ENCODE measurements around the gene KIF21A. TPM values are rescaled to one million over a fixed set of nuclear protein-coding genes. Genes with fewer than 3 reads are reported as not detected.

Gene KIF21A
- total RNA-seq, 1 donor from 2014 or later: 14.5 TPM

GRCh38 chr12:39355841-39356240 lies 87.1 kb downstream of the KIF21A start:
- no peak for DNase-seq (ENCODE audit: low read depth)
- no peak for TF ChIP-seq CTCF (conservative IDR thresholded peaks at IDR 0.05; ENCODE audit: low read depth, low read length)
- no peak overlapping the region for H3K4me3 ChIP-seq (ENCODE audit: low read depth, low read length)

- no peak for TF ChIP-seq CTCF (conservative IDR thresholded peaks at IDR 0.05; ENCODE audit: low read depth, low read length)
- DNase-seq (ENCODE audit: low read depth): no peak
- no peak overlapping the region for H3K4me3 ChIP-seq (ENCODE audit: low read depth, low read length)
Measured at GRCh38 chr12:39354955-39355354, 88.0 kb downstream of the KIF21A start.

- no peak for TF ChIP-seq CTCF (conservative IDR thresholded peaks at IDR 0.05; ENCODE audit: low read depth, low read length)
- DNase-seq (ENCODE audit: low read depth): no peak
- H3K4me3 ChIP-seq (ENCODE audit: low read depth, low read length): no peak overlapping the region
Measured at GRCh38 chr12:39352471-39353017, 90.4 kb downstream of the KIF21A start.

- no peak for DNase-seq (ENCODE audit: low read depth)
- no peak for TF ChIP-seq CTCF (conservative IDR thresholded peaks at IDR 0.05; ENCODE audit: low read depth, low read length)
- H3K4me3 ChIP-seq (ENCODE audit: low read depth, low read length): no peak overlapping the region
Measured at GRCh38 chr12:39351153-39351552, 91.8 kb downstream of the KIF21A start.

GRCh38 chr12:39348941-39349626 lies 93.8 kb downstream of the KIF21A start:
- no peak for TF ChIP-seq CTCF (conservative IDR thresholded peaks at IDR 0.05; ENCODE audit: low read depth, low read length)
- no peak for DNase-seq (ENCODE audit: low read depth)
- no peak overlapping the region for H3K4me3 ChIP-seq (ENCODE audit: low read depth, low read length)

GRCh38 chr12:39348523-39348922 lies 94.4 kb downstream of the KIF21A start:
- DNase-seq (ENCODE audit: low read depth): no peak
- no peak overlapping the region for H3K4me3 ChIP-seq (ENCODE audit: low read depth, low read length)
- TF ChIP-seq CTCF (conservative IDR thresholded peaks at IDR 0.05; ENCODE audit: low read depth, low read length): no peak

- H3K4me3 ChIP-seq (ENCODE audit: low read depth, low read length): no peak overlapping the region
- DNase-seq (ENCODE audit: low read depth): no peak
- no peak for TF ChIP-seq CTCF (conservative IDR thresholded peaks at IDR 0.05; ENCODE audit: low read depth, low read length)
Measured at GRCh38 chr12:39344926-39345325, 98.0 kb downstream of the KIF21A start.

Data from epithelial cell of proximal tubule (primary cell).